KMS-11 (cell line): Measurements from ENCODE around the gene GALNT10.

Experiments
- H2AFZ ChIP-seq: fragments of 200-600 bp; sonication (generic); 2 replicates; pipeline ENCODE4 v1.6.1; 2016; ENCODE audit warnings: antibody characterized with exemption, mixed run types, low read depth
- H3K27ac ChIP-seq: fragments of 200-600 bp; sonication (generic); 2 replicates; pipeline ENCODE4 v1.6.1; 2016; ENCODE audit warnings: mild to moderate bottlenecking, mixed run types
- H3K27me3 ChIP-seq: fragments of 200-600 bp; sonication (generic); 2 replicates; pipeline ENCODE4 v1.6.1; 2017; ENCODE audit warnings: mild to moderate bottlenecking, low read depth, mixed run types, moderate library complexity; ENCODE audit not compliant: insufficient read depth
- H3K36me3 ChIP-seq: fragments of 200-600 bp; sonication (generic); 2 replicates; pipeline ENCODE4 v1.6.1; 2017; ENCODE audit warnings: mild to moderate bottlenecking, mixed run types; ENCODE audit not compliant: insufficient read depth
- H3K4me1 ChIP-seq: fragments of 200-600 bp; sonication (generic); 2 replicates; pipeline ENCODE4 v1.6.1; 2016; ENCODE audit warnings: mild to moderate bottlenecking, low read depth, mixed run types; ENCODE audit not compliant: poor library complexity, severe bottlenecking
- H3K4me2 ChIP-seq: fragments of 200-600 bp; sonication (generic); 2 replicates; pipeline ENCODE4 v1.7.0; 2016; ENCODE audit warnings: mild to moderate bottlenecking, mixed run types
- H3K4me3 ChIP-seq: fragments of 200-600 bp; sonication (generic); IDR thresholded peaks from 2 replicates; pipeline ENCODE4 v1.6.1; 2017; ENCODE audit warnings: low read depth, low read length, mixed read lengths; ENCODE audit not compliant: insufficient read depth
- H3K79me2 ChIP-seq: fragments of 200-600 bp; sonication (generic); 2 replicates; pipeline ENCODE4 v1.6.1; 2016; ENCODE audit warnings: low read depth, mixed run types; ENCODE audit not compliant: insufficient read depth
- H3K9ac ChIP-seq: fragments of 200-600 bp; sonication (generic); 2 replicates; pipeline ENCODE4 v1.6.1; 2016; ENCODE audit warnings: mild to moderate bottlenecking, mixed run types
- H4K20me1 ChIP-seq: fragments of 200-600 bp; sonication (generic); 2 replicates; pipeline ENCODE4 v1.6.1; 2016; ENCODE audit warnings: mild to moderate bottlenecking, mixed run types; ENCODE audit not compliant: insufficient read depth
- CTCF ChIP-seq: fragments of 200-600 bp; sonication (generic); conservative IDR thresholded peaks from 2 replicates; pipeline ENCODE4 v1.6.1; 2017; ENCODE audit warnings: low read depth, mild to moderate bottlenecking, antibody characterized with exemption, low read length, moderate library complexity, mixed read lengths

The GALNT10 gene

GRCh38 chr5:154435226-154435625, 244.7 kb downstream of the GALNT10 start:
- no peaks in the 10 kb centered on the region for H3K79me2 ChIP-seq
- H3K4me3 ChIP-seq: no peak overlapping the region
- H3K36me3 ChIP-seq: no peaks in the 10 kb centered on the region
- no peak overlapping the region for H3K9ac ChIP-seq
- H3K27me3 ChIP-seq: no peaks in the 10 kb centered on the region
- no peak overlapping the region for H3K27ac ChIP-seq
- H3K4me1 ChIP-seq: no peaks in the 10 kb centered on the region
- no peak overlapping the region for H3K4me2 ChIP-seq
- H2AFZ ChIP-seq: no peak overlapping the region
- no peaks in the 10 kb centered on the region for H4K20me1 ChIP-seq
- TF ChIP-seq CTCF: no peak

- no peak overlapping the region for H2AFZ ChIP-seq
- H3K9ac ChIP-seq: no peak overlapping the region
- TF ChIP-seq CTCF: no peak
- no peak overlapping the region for H3K4me3 ChIP-seq
- H3K27ac ChIP-seq: no peak overlapping the region
- H3K4me2 ChIP-seq: no peak overlapping the region
- H3K79me2 ChIP-seq: no peaks in the 10 kb centered on the region
- no peaks in the 10 kb centered on the region for H3K27me3 ChIP-seq
- no peaks in the 10 kb centered on the region for H4K20me1 ChIP-seq
- no peaks in the 10 kb centered on the region for H3K4me1 ChIP-seq
- H3K36me3 ChIP-seq: no peaks in the 10 kb centered on the region
These were observed 246.9 kb downstream of the GALNT10 start for GRCh38 chr5:154437281-154437965.

- H3K4me1 ChIP-seq: peaks cover 5% of the 10 kb centered on the region
- no peak overlapping the region for H3K9ac ChIP-seq
- no peak overlapping the region for H3K4me2 ChIP-seq
- H3K4me3 ChIP-seq: no peak overlapping the region
- H3K27me3 ChIP-seq: no peaks in the 10 kb centered on the region
- no peak overlapping the region for H3K27ac ChIP-seq
- no peak overlapping the region for H2AFZ ChIP-seq
- no peak for TF ChIP-seq CTCF
- H3K36me3 ChIP-seq: no peaks in the 10 kb centered on the region
- H3K79me2 ChIP-seq: no peaks in the 10 kb centered on the region
- H4K20me1 ChIP-seq: no peaks in the 10 kb centered on the region
These were observed 250.0 kb downstream of the GALNT10 start for GRCh38 chr5:154440540-154440939.

GRCh38 chr5:154442801-154443200, 252.3 kb downstream of the GALNT10 start:
- Histone ChIP-seq H3K4me2 (no peak overlapping the region), H3K9ac (no peak overlapping the region), H3K36me3 (no peaks in the 10 kb centered on the region), H3K27ac (no peak overlapping the region), H3K79me2 (no peaks in the 10 kb centered on the region), H3K4me3 (no peak overlapping the region), H3K4me1 (peaks cover 9% of the 10 kb centered on the region), H3K27me3 (no peaks in the 10 kb centered on the region), H2AFZ (no peak overlapping the region), H4K20me1 (no peaks in the 10 kb centered on the region)
- no peak for TF ChIP-seq CTCF
